Measurements from ENCODE around the gene BUB3. TPM values are rescaled to one million over a fixed set of nuclear protein-coding genes. Genes with fewer than 3 reads are reported as not detected.

BUB3 gene
- total RNA-seq, 4 donors from 2014 or later = 67.9 to 117 (median 88.0) TPM

DNA sequence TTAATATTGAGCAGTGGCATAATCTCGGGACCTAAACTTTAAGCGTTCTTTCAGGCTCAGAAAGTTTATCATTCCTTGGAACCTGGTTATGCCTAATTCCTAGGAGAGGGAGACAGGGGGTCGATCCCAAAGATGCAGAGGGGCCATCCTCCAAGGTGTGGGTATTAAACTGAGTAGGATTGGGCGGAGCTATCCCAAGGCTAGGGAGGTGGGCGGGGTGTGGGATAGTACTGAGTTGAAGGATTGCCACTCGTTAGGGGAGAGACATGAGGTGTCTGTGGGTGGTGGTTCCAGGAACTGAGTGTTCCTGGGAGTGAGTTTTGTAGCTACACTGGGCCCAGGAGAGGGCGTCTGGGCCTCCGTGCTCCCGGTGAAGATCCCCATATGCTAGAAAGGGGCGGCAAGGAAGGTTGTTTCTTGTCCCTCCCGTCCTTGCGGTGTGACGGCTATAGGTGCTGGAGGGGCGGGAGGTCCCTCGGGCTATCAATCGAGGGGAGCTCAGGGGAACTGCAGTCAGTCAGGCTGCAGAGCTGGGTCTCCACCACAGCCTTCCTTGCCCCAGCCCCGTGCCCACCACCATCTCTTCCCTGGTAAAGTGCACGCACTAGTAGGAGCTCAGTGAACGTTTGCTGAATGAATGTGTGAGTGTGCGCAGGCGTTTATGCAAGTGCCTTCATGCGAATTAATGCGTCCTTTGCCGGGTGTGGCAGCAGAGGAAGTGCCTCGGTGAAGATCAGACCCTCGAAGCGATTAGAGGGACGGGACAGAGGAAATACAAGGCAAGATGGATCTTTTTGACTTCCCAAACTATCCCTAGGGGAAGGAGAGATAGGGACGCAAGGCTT, 9.3 kb upstream of the BUB3 start:
- TF ChIP-seq POLR2A (IDR thresholded peaks at IDR 0.05) = no peak
- TF ChIP-seq, protein P1, sequence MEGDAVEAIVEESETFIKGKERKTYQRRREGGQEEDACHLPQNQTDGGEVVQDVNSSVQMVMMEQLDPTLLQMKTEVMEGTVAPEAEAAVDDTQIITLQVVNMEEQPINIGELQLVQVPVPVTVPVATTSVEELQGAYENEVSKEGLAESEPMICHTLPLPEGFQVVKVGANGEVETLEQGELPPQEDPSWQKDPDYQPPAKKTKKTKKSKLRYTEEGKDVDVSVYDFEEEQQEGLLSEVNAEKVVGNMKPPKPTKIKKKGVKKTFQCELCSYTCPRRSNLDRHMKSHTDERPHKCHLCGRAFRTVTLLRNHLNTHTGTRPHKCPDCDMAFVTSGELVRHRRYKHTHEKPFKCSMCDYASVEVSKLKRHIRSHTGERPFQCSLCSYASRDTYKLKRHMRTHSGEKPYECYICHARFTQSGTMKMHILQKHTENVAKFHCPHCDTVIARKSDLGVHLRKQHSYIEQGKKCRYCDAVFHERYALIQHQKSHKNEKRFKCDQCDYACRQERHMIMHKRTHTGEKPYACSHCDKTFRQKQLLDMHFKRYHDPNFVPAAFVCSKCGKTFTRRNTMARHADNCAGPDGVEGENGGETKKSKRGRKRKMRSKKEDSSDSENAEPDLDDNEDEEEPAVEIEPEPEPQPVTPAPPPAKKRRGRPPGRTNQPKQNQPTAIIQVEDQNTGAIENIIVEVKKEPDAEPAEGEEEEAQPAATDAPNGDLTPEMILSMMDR (IDR thresholded peaks at IDR 0.05) = no peak
- 3 to 4% methylated on average over 26 to 27 of the region's 29 CpGs for WGBS, 2 donors
- no peak for DNase-seq
- intact Hi-C loops (cut with DNase I) = no loop called here
- no peaks in the 10 kb centered on the region for H3K9me3 ChIP-seq
- no peaks in the 10 kb centered on the region for H3K36me3 ChIP-seq
- peaks cover 70% of the 10 kb centered on the region for H3K27me3 ChIP-seq
- peaks cover 0 to 29% of the 10 kb centered on the region in 2 donors for H3K4me1 ChIP-seq
- no peak overlapping the region for H3K27ac ChIP-seq
- no peak overlapping the region for H3K4me3 ChIP-seq (replicated peaks in 1 of 3)

DNA sequence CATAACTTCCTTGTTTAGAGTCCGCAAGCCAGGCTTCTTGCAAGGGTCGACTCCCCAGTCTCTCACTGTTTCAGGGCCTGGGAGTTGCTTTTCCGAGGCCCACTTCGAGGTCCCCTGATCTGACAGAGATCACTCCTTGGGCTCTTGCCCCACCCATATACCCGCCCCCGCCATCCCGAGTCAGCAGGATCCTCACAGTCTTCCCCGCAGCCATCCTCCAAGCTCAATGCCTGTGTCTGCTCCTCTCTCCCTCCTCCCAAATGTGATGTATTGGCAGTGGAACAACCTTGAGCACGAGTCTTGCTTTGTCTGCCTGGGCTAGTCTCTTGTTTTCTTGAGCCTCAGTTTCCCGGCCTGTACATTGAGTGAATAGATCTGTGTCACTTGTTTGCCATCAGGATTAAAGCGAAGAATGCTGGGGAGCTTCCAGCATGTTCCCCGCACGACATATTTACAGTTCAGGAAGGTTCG, 8.6 kb upstream of the BUB3 start:
- Histone ChIP-seq H3K9me3 (no peaks in the 10 kb centered on the region), H3K27me3 (peaks cover 70% of the 10 kb centered on the region), H3K4me1 (peaks cover under 1 to 33% of the 10 kb centered on the region in 2 donors), H3K36me3 (no peaks in the 10 kb centered on the region), H3K4me3 (replicated peaks in 1 of 3) (no peak overlapping the region), H3K27ac (no peak overlapping the region)
- intact Hi-C loops (cut with DNase I) = no loop called here
- no peak for DNase-seq
- TF ChIP-seq, protein P1 (IDR thresholded peaks at IDR 0.05) = no peak
- WGBS, 2 donors = 2 to 3% methylated on average over 13 to 14 of the region's 14 CpGs

DNA sequence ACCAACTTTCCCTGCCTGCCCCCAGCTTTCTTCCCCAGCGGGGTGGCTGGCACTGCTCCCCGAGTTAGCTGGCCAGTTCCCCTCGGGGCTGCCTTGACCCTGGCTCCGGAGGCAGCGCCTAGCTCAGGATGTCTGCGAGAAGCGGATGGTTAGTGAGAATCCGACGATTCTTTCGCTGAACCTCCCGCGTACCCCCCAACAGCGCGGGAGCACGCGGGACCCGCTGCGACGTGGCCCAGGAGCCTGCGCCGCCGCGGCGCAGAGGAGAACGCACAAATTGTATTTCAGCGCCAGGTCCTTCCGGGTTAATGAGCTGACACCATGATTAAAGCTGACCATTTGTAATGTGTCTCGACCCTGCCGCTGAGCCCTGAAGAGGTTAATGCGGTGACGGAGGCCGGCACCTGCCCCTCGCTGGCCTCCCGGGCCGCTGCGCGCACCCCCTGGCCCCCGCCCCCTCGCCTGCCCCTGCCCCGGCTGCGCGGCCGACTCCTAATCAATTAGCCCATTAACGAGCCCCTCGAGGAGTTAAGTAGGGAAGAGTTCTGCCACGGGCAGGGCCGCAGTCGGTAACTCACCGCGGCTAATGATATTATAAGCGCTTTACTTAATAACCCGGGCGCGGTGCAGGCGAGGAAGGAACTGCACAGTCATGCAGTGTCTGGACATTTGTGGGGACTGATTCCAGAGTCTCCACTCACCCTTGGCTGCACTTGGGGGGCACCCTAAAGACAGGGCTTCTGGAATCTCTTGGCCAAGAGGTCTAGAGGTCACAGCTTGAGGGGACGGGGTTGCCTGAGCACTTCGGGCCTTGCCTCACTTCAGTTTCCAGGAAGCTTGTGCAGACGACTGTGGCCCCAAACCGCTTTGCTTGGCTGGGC, 7.9 kb upstream of the BUB3 start:
- Histone ChIP-seq H3K27me3 (peaks cover 70% of the 10 kb centered on the region), H3K36me3 (no peaks in the 10 kb centered on the region), H3K4me3 (replicated peaks in 1 of 3) (no peak overlapping the region), H3K9me3 (no peaks in the 10 kb centered on the region), H3K4me1 (peaks cover 6 to 40% of the 10 kb centered on the region in 2 donors), H3K27ac (no peak overlapping the region)
- no peak for DNase-seq
- 3 to 4% methylated on average over 39 to 46 of the region's 59 CpGs for WGBS, 2 donors
- no peak for TF ChIP-seq POLR2A (IDR thresholded peaks at IDR 0.05)
- TF ChIP-seq, protein P1 (IDR thresholded peaks at IDR 0.05) = no peak
- intact Hi-C loops (cut with DNase I) = no loop called here

DNA sequence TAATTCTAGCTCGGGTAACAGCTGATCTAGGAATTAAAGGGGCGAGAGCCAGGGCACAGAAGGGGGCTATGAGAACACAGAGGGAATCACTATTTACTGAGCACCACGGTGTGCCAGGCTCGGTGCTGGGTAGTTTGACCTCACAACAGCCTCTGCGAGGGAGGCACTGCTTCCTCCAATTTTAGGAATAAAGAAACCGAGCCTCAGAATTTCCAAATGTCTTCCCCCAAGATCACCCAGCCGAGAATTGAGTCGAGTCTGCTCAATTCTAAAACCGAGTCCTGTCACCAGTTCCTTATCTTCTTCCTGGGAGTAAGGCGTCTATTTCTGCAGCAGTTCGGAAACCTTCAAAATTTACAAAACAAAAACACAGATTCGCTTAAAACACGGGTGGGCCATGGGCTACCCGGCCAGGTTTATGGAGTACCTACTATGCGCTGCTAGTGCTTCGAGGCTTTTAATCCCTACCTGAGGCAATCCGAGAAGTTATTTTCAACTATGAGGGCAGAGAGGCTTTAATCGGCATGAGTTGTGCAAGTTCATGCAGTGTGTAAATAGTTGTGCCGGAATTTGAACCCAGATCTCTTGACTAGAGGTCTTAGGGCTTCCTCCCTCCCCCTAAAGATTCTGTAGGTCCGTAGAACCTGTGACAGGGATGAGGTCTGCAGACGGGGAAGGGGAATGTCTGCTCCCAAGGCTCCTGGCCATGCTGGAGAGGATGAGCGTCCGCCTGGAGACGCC, 7.1 kb upstream of the BUB3 start:
- WGBS, 2 donors = 10 to 12% methylated on average over 22 to 23 of the region's 24 CpGs
- Histone ChIP-seq H3K4me1 (peaks cover 6 to 42% of the 10 kb centered on the region in 2 donors), H3K27ac (no peak overlapping the region), H3K9me3 (no peaks in the 10 kb centered on the region), H3K36me3 (no peaks in the 10 kb centered on the region), H3K27me3 (peaks cover 71% of the 10 kb centered on the region), H3K4me3 (replicated peaks in 1 of 3) (no peak overlapping the region)
- no peak for DNase-seq
- intact Hi-C loops (cut with DNase I) = no loop called here
- TF ChIP-seq, protein P1 (IDR thresholded peaks at IDR 0.05) = no peak
- no peak for TF ChIP-seq POLR2A (IDR thresholded peaks at IDR 0.05)

All from thyroid gland (tissue), 4 donors.